HEK293T (cell line): ENCODE measurements around the gene NDUFS4.

Experiments
- ELF4 ChIP-seq: fragments of 450-650 bp; IDR thresholded peaks from 2 replicates; pipeline ENCODE4 v1.6.1; 2017; ENCODE audit warnings: antibody characterized with exemption
- FOXK2 ChIP-seq: fragments of 450-650 bp; IDR thresholded peaks from 2 replicates; pipeline ENCODE4 v1.6.1; 2016; ENCODE audit warnings: mild to moderate bottlenecking
- SP1 ChIP-seq: fragments of 450-650 bp; IDR thresholded peaks from 2 replicates; pipeline ENCODE4 v1.6.1; 2017
- SUZ12 ChIP-seq: fragments of 450-650 bp; IDR thresholded peaks from 2 replicates; pipeline ENCODE4 v1.6.1; 2016; ENCODE audit warnings: mild to moderate bottlenecking
- TF ChIP-seq, protein P1 (sequence below): fragments of 450-650 bp; IDR thresholded peaks from 2 replicates; pipeline ENCODE4 v1.6.1; 2016

DNA sequence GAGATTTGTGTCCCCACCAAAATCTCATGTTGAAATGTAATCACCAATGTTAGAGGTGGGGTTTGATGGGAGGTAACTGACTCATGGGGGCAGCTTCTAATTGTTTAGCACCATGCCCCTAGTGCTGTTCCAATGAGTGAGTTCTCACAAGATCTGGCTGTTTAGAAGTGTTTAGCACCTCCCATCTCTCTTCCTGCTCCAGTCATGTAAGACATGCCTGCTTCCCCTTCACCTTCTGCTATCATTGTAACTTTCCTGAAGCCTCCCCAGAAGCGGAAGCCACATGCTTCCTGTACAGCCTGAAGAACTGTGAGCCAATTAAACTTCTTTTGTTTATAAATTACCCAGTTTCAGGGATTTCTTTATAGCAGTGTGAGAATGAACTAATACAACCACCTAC lies 170.5 kb downstream of the NDUFS4 start:
- TF ChIP-seq, protein P1, sequence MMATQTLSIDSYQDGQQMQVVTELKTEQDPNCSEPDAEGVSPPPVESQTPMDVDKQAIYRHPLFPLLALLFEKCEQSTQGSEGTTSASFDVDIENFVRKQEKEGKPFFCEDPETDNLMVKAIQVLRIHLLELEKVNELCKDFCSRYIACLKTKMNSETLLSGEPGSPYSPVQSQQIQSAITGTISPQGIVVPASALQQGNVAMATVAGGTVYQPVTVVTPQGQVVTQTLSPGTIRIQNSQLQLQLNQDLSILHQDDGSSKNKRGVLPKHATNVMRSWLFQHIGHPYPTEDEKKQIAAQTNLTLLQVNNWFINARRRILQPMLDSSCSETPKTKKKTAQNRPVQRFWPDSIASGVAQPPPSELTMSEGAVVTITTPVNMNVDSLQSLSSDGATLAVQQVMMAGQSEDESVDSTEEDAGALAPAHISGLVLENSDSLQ, result no peak
- TF ChIP-seq SP1, result no peak
- no peak for TF ChIP-seq ELF4
- no peak for TF ChIP-seq SUZ12
- TF ChIP-seq FOXK2, result no peak
